ENCODE results near the gene GHR.

GHR gene

DNA sequence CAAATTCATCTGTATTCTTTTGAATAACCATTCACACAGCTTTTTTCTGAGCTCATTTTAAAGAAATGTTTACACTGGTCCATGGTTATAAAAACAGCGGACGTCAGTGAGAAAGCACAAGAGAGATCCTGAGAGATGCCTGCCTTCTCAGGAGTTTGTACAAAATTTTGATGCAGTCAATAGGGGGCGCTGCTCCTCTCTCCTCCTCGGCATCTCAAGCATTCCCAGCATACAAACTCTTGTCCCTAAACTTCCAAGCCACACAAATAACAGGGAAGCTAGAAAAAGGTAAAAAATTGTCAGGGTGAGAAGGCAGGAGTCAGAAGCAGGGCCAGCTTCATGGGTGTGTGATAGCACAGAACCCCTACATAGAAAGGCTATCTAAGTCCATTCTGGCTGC, 322.2 kb downstream of the GHR start:
- DNase-seq, result no peak

DNA sequence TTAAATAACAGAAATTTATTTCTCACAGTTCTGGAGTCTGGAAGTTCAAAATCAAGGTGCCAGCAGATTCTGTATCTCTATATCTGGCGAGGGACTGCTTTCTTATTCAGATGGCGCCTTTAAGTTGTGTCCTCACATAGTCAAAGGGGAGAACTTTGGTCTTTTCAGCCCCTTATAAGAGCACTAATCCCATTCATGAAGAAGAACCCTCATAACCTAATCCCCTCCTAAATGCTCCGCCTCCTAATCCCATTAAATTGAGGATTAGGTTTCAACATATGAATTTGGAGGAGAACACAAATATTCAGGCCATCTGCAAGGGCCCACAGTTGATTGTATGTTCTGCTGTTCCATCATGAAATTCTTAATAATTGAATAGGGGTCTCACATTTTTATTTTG, 322.6 kb downstream of the GHR start:
- DNase-seq, result no peak

- DNase-seq, result no peak
These were observed 325.8 kb downstream of the GHR start for GRCh38 chr5:42749020-42749419.

DNA sequence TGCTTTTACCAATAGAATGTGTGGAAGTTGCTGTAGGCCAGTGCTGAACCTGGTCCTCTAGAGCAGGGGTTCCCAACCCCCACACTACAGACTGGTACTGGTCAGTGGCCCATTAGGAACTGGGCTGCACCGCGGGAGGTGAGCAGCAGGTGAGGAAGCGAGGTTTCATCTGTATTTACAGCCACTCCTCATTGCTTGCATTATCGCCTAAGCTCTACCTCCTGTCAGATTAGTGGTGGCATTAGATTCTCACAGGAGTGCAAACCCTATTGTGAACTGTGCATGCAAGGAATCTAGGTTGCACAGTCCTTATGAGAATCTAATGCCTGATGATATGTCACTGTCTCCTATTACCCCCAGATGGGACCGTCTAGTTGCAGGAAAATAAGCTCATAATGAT, 327.3 kb downstream of the GHR start:
- DNase-seq, result no peak

DNA sequence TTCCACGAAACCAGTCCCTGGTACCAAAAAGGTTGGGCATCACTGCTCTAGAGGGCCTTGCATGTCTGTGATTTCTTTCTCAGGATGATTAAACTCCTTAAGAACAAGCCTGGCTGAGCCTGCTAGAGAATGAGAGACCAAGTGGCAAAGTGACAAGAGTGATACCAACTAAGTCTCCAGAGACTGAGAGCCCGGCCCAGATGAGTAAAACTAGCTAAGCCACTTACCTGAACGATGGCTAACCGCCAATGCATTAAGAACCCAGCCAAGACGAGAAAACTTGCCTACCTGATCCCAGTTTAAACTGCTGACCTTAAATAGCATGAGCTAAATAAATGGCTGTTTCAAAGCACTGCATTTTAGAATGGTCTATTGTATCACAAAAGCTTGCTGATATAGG, 327.8 kb downstream of the GHR start:
- DNase-seq, result no peak

- no peak for DNase-seq
These were observed 329.9 kb downstream of the GHR start for GRCh38 chr5:42753099-42753498.

DNA sequence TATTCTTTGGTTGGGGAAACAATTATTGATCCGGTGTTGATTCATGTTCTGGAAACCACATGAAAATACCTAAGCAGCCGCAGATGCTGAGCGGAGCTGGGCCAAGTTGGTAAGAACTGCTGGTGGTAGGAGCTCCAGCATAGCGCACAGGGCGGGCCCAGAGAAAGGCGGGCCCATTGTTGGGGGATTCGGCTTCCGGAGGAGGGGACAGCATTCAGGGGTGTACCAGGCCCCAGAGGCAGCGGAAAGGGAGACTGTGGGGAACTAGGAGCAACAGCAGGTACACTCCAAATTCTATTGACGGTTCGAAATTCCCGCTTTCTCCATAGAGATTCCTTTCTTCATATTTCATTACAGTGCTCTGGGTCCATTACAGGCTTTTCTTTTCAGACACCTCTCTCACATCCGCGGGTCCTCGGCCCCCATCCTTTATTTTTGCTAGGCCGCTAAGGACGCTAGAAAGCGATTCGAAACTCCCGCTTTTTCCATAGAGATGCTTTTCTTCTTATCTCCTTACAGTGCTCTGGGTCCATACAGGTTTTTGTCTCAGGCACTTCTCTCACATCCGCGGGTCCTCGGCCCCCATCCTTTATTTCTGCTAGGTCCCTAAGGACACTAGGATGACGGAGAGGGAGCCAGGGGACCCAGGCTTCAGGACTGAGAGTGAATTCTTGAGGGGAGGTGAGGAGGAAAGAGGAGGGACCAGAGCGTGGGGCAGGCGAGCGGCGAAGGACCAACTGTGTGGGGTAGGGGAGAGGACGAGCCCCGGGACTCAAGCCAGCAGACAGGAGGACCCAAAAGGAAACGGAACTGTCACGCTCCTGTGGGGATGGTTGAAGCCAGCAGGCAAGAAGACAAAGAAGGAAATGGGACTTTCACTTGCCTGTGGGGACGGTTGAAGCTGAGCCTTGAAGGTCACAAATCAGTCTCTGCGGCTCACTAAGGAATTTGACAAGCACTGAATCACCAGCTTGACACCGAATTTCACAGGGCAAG, 333.7 kb downstream of the GHR start, which contains the start of gene CCDC152:
Gene CCDC152 (plus strand): TSS at position 213 of the 996 bp plus-strand sequence. CDS start 2,304 bp downstream, outside the sequence.
- no peak for DNase-seq

DNA sequence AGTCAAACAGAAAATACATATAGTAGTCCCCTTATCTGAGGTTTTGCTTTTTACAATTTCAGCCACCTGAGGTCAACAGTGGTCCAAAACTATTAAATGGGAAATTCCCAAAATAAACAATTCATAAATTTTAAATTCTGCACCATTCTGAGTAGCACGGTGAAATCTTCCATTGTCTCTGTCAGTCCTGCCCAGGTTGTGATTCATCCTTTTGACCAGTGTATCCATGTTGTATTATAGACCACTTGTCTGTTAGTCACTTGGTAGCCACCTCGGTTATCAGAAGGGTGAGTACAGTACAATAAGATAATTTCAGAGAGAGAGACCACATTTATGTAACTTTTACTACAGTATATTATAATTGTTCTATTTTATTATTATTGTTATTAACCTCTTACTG, 336.2 kb downstream of the GHR start:
- no peak for DNase-seq

GRCh38 chr5:42760426-42760825, 337.2 kb downstream of the GHR start:
- DNase-seq, result no peak

DNA sequence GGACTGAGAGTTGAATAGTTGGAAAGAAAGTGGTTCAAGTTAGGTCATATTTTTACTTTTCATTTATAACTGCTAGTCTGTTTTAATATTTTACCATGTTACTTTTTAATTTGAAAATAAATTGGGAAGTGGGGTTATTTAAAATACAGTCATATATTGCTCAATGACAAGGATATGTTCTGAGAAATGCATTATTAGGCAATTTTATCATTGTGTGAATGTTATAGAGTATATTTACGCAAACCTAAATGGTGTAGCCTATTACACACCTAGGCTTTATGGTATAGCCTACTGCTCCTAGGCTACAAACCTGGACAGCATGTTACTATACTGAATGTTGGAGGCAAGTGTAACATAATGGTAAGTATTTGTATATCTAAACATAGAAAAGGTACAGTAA, 338.6 kb downstream of the GHR start:
- no peak for DNase-seq

- DNase-seq, result peak; percentile 34 to 42
These were observed 344.4 kb downstream of the GHR start for GRCh38 chr5:42767491-42768105.

GRCh38 chr5:42768106-42768504, 344.9 kb downstream of the GHR start:
- DNase-seq, result no peak

- no peak for DNase-seq
These were observed 346.8 kb downstream of the GHR start for GRCh38 chr5:42770003-42770402.
